Spleen (tissue), 11 donors: Measurements from ENCODE around the gene OBSCN. TPM values are rescaled to one million over a fixed set of nuclear protein-coding genes. Genes with fewer than 3 reads are reported as not detected.

ENCODE experiments used
- DNase-seq: peaks from one replicate; pipeline ENCODE4 v3.0.0-alpha.2; 2020
- H3K27ac ChIP-seq, 8 donors: fragments of 200-600 bp; sonication (generic) in 7 of 8; 1 replicate in 4 of 8; 2 replicates in 4 of 8; pipeline versions ENCODE4 v1.5.0 to v1.8.0; 2016 to 2021; ENCODE audit warnings: inconsistent platforms in 4 of 8, mild to moderate bottlenecking in 4 of 8, moderate library complexity in 1 of 8
- H3K27me3 ChIP-seq, 7 donors: fragments of 200-600 bp; sonication (generic) in 6 of 7; replicated peaks in 1 of 7; 1 replicate in 4 of 7; 2 replicates in 3 of 7; pipeline versions ENCODE4 v1.5.0 to v1.8.0; 2016 to 2021; ENCODE audit warnings: inconsistent platforms in 3 of 7, mild to moderate bottlenecking in 1 of 7
- H3K36me3 ChIP-seq, 6 donors: fragments of 200-600 bp; sonication (generic) in 5 of 6; 1 replicate in 4 of 6; 2 replicates in 2 of 6; pipeline versions ENCODE4 v1.5.0 to v1.8.0; 2016 to 2021; ENCODE audit warnings: inconsistent platforms in 2 of 6
- H3K4me1 ChIP-seq, 6 donors: fragments of 200-600 bp; sonication (generic) in 5 of 6; 1 replicate in 3 of 6; 2 replicates in 3 of 6; pipeline versions ENCODE4 v1.5.0 to v1.8.0; 2016 to 2021; ENCODE audit warnings: inconsistent platforms in 3 of 6
- H3K4me3 ChIP-seq, 8 donors: fragments of 200-600 bp; sonication (generic) in 7 of 8; 1 replicate in 4 of 8; 2 replicates in 4 of 8; pipeline versions ENCODE4 v1.5.0 to v1.8.0; 2016 to 2021; ENCODE audit warnings: inconsistent platforms in 4 of 8, mild to moderate bottlenecking in 4 of 8, moderate library complexity in 2 of 8
- H3K9me3 ChIP-seq, 8 donors: fragments of 200-600 bp; sonication (generic) in 7 of 8; 1 replicate in 4 of 8; 2 replicates in 4 of 8; pipeline versions ENCODE4 v1.5.0 to v1.8.0; 2016 to 2021; ENCODE audit warnings: inconsistent platforms in 4 of 8
- CTCF ChIP-seq, 11 experiments: fragments of 200-600 bp in 7 of 11; fragments of 450-650 bp in 4 of 11; sonication (generic) in 4 of 11; IDR thresholded peaks in 8 of 11; conservative IDR thresholded peaks in 3 of 11; 1 replicate in 7 of 11; 2 replicates in 4 of 11; pipeline versions ENCODE4 v1.4.0 to v1.8.0; 2016 to 2021; ENCODE audit warnings: antibody characterized with exemption in 11 of 11, inconsistent platforms in 4 of 11, mild to moderate bottlenecking in 1 of 11
- POLR2A ChIP-seq, 3 donors: fragments of 450-650 bp; IDR thresholded peaks; one replicate each; pipeline ENCODE4 v1.5.1; 2017; ENCODE audit warnings: antibody characterized with exemption in 3 of 3, mild to moderate bottlenecking in 1 of 3
- POLR2AphosphoS5 ChIP-seq, 3 donors: sonication (generic); formaldehyde crosslinking; IDR thresholded peaks; one replicate each; pipeline ENCODE4 v1.5.1; 2017; ENCODE audit warnings: antibody characterized with exemption in 3 of 3
- WGBS, 5 donors: extraction: QIAGEN DNeasy Blood & Tissue Kit in 3 of 5; methylation state at CpG; one replicate each; pipeline versions ENCODE4 v1.1.5 to v1.1.7; 2013 to 2018; 5-methylcytosine and 5-hydroxymethylcytosine counted together
- intact Hi-C: fragments of 100-400 bp; cut with DNase I; formaldehyde crosslinking; loops from one replicate; pipeline ENCODE4 v1.15.0; 2023; ENCODE audit warnings: low total_unique reads
- polyA plus RNA-seq, 3 donors: library from polyadenylated mRNA; stranded (reverse); fragments of 200-250 nt; gene quantifications; one replicate each; pipeline ENCODE4 v1.2.1, GENCODE V29; 2013
- total RNA-seq, 7 donors: library from RNA; depleted of rRNA in 3 of 7; stranded (reverse); fragments of >200 nt in 3 of 7; fragmentation: NEBNext Ultra II Directional in 4 of 7; extraction: Animal tissue kit (Norgen Biotek cat#: 25700) in 4 of 7; gene quantifications; one replicate each; pipeline versions ENCODE4 v1.1.0 to v1.2.1, GENCODE V29; 2016 to 2021
- donor health status: healthy with polysubstance abuse.
- donor health status: DM: no; HTN: no; CAD: no; lungs with moderate emphysema.
- donor health status: DM: no; HTN: no; CAD: no.
- donor health status: Bipolar disorder and iron deficiency.
- donor health status: healthy.
- donor health status: DM: no; HTN: no; CAD: no.
- donor health status: DM: yes; HTN: yes; CAD: no.

Gene OBSCN
- total and polyA plus RNA-seq, 10 donors = 12.6 to 71.7 (median 41.9) TPM

GRCh38 chr1:228163007-228163753 lies 44.7 kb upstream of the OBSCN start:
- DNase-seq = peak; percentile 87
- H3K4me3 ChIP-seq = no peak overlapping the region
- 38 to 71% (median 43%) methylated on average over 9 to 30 of the region's 30 CpGs for WGBS, 5 donors

GRCh38 chr1:228163776-228164519 lies 43.9 kb upstream of the OBSCN start:
- Histone ChIP-seq H3K9me3 (no peaks in the 10 kb centered on the region), H3K4me1 (peaks cover 19 to 66% (median 39%) of the 10 kb centered on the region in 6 donors), H3K4me3 (no peak overlapping the region), H3K27me3 (peaks cover 0 to 19% (median 0%) of the 10 kb centered on the region in 7 donors), H3K27ac (peak overlapping the region in 7 of 8 donors; percentile 67 to 100 (median 100)), H3K36me3 (peaks cover 0 to 11% (median 0%) of the 10 kb centered on the region in 6 donors)
- intact Hi-C loops = no loop called here
- WGBS, 5 donors = 90 to 96% (median 91%) methylated on average over 10 of the region's 10 CpGs
- peak; percentile 77 for DNase-seq
- TF ChIP-seq POLR2A (IDR thresholded peaks at IDR 0.05) (no peak), POLR2AphosphoS5 (IDR thresholded peaks at IDR 0.05) (no peak), CTCF (IDR thresholded peaks at IDR 0.05 in 8 of 11, conservative IDR thresholded peaks at IDR 0.05 in 3 of 11) (no peak)

More at GRCh38 chr1:228163007-228163753, 44.7 kb upstream of the OBSCN start:
- H3K27ac ChIP-seq = peak overlapping the region; percentile 28 to 100 (median 78)
- TF ChIP-seq CTCF (IDR thresholded peaks at IDR 0.05 in 8 of 11, conservative IDR thresholded peaks at IDR 0.05 in 3 of 11) (no peak), POLR2AphosphoS5 (IDR thresholded peaks at IDR 0.05) (peak; percentile 60 to 81 (median 77))
- peaks cover 0 to 4% (median 0%) of the 10 kb centered on the region in 6 donors for H3K36me3 ChIP-seq
- intact Hi-C loops = no loop called here
- H3K27me3 ChIP-seq = peaks cover 0 to 22% (median 0%) of the 10 kb centered on the region in 7 donors
- no peaks in the 10 kb centered on the region for H3K9me3 ChIP-seq
- peaks cover 19 to 60% (median 39%) of the 10 kb centered on the region in 6 donors for H3K4me1 ChIP-seq

GRCh38 chr1:228164561-228165371 lies 43.1 kb upstream of the OBSCN start:
- WGBS, 5 donors = 36 to 51% (median 45%) methylated on average over 20 of the region's 20 CpGs
- H3K27ac ChIP-seq = peak overlapping the region; percentile 89 to 100 (median 100)
- intact Hi-C loops = no loop called here

More at GRCh38 chr1:228164561-228165371, 43.1 kb upstream of the OBSCN start:
- peak overlapping the region; percentile 22 to 78 (median 60) for H3K4me3 ChIP-seq
- peak; percentile 85 for DNase-seq
- H3K36me3 ChIP-seq = peaks cover 0 to 13% (median 0%) of the 10 kb centered on the region in 6 donors
- TF ChIP-seq POLR2AphosphoS5 (IDR thresholded peaks at IDR 0.05) (no peak), POLR2A (IDR thresholded peaks at IDR 0.05) (no peak), CTCF (IDR thresholded peaks at IDR 0.05 in 8 of 11, conservative IDR thresholded peaks at IDR 0.05 in 3 of 11) (no peak)
- peaks cover 19 to 70% (median 39%) of the 10 kb centered on the region in 6 donors for H3K4me1 ChIP-seq
- H3K9me3 ChIP-seq = no peaks in the 10 kb centered on the region
- H3K27me3 ChIP-seq = peaks cover 0 to 17% (median 0%) of the 10 kb centered on the region in 7 donors
